HG03432 (cell line): ENCODE results near the gene TRAF7.

Experiments used
- ATAC-seq: cut with Tn5 transposase; IDR thresholded peaks from one replicate; pipeline ENCODE4 v1.9.1; 2021; ENCODE audit warnings: mild to moderate bottlenecking, moderate library complexity; ENCODE audit not compliant: unreplicated experiment

The TRAF7 gene

GRCh38 chr16:2147378-2147777 lies 8.2 kb upstream of the TRAF7 start:
- ATAC-seq = no peak

DNA sequence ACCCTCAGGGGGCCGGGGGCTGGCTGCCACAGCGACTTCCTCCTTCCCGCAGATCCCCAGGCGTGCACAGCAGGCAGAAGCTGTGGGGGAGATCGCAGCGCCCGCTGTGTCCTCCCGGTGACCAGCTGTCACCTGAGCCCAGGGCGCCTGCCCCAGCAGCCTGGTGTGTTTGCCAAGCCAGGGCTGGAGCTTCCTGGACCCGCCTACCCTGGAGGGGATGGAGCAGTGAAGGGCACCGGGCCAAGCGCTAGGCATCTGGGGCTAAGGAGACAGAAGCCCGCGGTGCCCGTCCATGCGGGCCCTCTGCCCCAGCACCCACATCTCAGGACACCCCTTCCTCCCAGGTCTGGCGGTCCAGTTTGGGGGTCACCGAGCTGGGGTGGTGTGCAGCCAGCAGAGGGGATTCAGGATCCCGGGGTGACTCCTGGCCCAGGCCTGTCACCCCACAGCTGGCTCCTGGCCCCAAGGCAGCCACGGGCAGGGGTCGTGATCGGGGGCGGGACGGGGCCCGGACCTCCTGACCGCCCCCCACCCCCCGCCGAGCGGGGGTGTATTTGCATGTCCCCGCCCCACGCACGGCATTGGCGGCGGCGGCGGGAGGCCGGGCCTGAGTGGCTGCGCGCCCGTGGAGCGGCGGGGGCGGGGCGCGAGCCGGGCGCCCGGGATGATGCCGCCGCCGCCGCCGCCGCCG lies 7.5 kb upstream of the TRAF7 start, which contains the start of gene RAB26:
Gene RAB26, plus strand, starts transcription at position 645 of the 691 bp plus-strand sequence. CDS start 159 bp downstream, outside the sequence.
- peak; percentile 41 for ATAC-seq

- peak; percentile 13 for ATAC-seq
Measured at GRCh38 chr16:2148714-2149629, 6.6 kb upstream of the TRAF7 start.

- ATAC-seq = no peak
Measured at GRCh38 chr16:2149630-2150417, 5.8 kb upstream of the TRAF7 start.

- ATAC-seq = no peak
Measured at GRCh38 chr16:2150418-2151187, 5.0 kb upstream of the TRAF7 start.

DNA sequence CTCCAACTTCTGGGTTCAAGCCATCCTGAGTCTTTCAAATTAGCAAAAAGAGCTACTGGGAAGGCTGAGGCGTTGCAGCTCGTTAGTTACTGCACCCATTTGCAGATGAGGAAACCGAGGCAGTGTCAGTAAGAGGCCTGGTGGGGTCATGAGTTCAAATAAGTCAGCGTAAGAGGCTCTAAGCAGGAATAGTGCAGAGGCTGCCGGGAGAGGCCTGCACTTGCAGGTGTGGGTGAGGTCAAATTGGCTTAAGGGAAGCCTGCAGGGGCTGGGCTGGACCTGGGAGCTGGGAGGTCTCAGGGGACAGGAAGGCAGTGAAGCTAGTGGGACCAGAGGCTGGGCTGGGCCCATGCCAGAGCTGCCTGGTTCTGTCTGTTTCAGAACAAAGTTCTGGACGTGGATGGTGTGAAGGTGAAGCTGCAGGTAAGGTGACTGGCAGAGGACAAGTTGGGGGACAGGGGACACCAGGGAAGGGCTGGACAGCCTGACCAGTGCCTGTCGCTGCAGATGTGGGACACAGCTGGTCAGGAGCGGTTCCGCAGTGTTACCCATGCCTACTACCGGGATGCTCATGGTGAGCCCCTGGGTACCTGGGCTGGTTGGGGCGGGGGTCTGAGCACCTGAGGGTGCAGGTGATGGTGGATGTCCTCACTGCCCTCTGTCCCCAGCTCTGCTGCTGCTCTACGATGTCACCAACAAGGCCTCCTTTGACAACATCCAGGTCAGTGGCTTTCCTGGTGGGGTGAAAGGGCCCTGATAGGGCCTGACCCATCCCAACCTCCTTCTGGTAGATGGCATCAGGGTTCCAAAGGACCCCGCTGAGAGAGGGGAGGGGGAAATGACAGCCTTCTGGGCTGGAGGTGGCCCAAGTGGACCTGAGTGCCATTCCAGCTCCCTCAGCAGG lies 4.1 kb upstream of the TRAF7 start:
- ATAC-seq = no peak

DNA sequence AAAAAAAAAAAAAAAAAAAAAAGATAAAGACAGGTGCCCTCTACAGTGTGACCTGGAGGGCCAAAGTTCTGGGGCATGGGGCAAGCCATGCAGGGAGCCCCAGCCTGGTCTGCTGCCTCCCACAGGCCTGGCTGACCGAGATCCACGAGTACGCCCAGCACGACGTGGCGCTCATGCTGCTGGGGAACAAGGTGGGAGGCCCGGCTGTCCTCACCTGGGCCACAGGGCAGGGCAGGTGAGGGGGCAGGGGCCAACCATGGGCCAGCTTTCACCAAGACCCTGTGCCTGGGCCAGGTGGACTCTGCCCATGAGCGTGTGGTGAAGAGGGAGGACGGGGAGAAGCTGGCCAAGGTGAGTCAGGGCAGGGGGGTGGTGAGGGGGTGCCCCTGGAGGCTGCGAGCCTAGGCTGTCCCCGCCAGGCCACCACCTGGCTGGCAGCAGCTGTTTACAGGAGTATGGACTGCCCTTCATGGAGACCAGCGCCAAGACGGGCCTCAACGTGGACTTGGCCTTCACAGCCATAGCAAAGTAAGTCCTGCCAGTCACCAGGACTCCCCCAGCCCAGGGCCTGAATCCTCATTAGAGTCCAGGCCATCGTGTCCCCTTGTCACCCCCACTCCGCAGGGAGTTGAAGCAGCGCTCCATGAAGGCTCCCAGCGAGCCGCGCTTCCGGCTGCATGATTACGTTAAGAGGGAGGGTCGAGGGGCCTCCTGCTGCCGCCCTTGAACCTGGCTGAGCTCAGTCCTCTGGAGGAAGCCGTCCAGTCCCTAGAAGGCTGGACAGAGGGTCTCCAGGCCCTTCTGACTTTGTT lies 2.7 kb upstream of the TRAF7 start:
- no peak for ATAC-seq

- ATAC-seq = no peak
Measured at GRCh38 chr16:2154533-2155090, 970 bp upstream of the TRAF7 start.

GRCh38 chr16:2155977-2156848 lies 631 bp downstream of the TRAF7 start:
- no peak for ATAC-seq

DNA sequence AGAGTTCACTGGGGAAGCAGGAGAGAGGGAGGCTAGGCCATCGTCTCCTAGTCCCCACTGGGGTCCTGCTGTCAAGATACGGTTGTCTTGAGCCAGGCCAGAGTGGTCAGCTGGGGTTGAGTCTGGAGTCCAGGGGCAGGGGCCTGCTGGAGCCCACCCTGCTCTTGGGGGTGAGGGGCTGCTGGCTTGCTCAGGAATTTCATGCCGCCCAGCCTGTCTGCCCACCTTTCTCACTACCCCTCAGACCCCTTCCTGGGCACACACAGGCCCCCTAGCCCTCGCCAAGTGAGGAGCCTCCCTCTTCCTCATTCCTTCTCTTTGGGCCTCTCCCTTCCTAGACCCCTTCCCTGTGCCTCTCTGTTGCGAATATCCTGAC lies 1.3 kb downstream of the TRAF7 start:
- no peak for ATAC-seq

- no peak for ATAC-seq
Measured at GRCh38 chr16:2157480-2158261, 2.1 kb downstream of the TRAF7 start.

DNA sequence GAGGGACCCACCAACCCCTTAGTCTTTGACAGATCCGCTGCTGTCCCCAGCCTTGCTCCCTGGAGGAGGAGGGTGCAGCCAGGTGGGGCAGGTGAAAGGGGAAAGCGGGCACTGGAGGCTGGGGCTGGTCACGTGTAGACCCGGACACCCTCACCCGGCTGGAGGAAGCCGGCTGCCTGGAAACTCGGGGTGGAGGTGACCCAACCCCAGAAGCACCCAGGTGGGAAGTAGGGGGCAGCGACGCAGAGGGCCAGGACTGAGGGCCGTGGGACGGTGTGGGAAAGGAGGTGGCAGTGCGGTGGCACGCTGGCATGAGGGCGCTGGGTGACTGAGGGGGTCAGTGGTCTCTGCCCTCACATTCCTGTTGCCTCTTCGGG lies 2.7 kb downstream of the TRAF7 start:
- no peak for ATAC-seq

DNA sequence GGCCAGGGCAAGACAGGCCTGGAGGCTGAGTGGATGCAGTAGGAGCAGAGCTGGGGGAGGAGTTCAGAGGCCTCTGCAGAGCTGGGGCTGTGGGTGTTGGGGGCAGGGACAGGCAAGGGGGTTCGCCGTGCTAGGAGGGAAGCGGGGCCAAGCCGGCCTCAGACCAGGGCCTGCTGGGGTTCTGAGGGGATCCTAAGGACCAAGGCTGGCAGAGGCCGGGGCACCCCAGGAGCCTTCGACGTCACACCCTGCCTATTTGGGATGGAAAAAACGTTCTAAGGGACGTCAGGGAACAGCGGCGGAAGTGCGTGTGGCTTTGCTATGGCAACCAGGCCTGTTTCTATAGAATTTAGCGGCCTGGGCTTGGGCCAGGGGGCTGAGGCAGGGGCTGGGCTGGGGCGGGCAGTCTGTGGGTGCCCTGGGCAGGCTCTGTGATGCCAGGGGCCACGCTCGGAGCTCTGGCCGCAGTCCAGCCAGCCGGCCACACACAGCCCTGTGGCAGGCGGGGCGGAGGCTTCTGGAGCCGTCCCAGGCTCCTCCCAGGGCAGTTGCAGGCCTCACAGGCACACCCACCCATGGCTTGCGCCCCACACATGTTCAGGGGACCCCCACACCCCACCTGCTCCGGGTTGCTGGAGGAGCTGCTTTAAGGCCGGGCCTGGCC lies 3.7 kb downstream of the TRAF7 start:
- ATAC-seq = no peak

- no peak for ATAC-seq
Measured at GRCh38 chr16:2160915-2161551, 5.5 kb downstream of the TRAF7 start.

DNA sequence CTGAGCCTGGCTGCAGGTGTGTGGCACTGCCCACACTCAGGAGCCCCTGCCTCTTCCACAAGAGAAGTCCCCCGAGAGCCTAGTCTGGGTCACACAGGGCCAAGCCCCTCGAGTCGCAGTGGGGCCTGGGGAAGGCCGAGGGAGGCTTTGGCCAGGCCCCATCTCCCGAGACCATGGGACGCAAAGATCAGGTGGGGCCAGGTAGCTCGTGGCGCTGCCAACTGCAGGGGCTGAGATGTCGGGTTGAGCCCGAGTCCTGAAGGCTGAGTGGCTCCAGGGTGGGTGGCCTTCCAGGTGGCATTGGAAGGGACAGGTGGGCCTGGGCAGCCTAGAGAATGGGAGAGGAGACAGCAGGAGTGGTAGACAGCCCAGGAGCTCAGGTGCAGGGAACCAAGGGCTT lies 6.3 kb downstream of the TRAF7 start:
- ATAC-seq = no peak

- ATAC-seq = no peak
Measured at GRCh38 chr16:2162676-2163118, 7.1 kb downstream of the TRAF7 start.
